HCT116 (cell line): ENCODE measurements around the gene RNF227. TPM values are rescaled to one million over a fixed set of nuclear protein-coding genes. Genes with fewer than 3 reads are reported as not detected.

Source experiments
- ATAC-seq: fragments of 200-7000 bp; cut with Tn5 transposase; 2 replicates; pipeline ENCODE4 v1.9.1; 2020; ENCODE audit warnings: mild to moderate bottlenecking, moderate library complexity
- BruUV-seq: library from RNA; stranded (reverse); fragments of 400-500 nt; replicated peaks from 2 replicates; lab custom pipeline; 2021; lab: Mats Ljungman, UMichigan
- CTCF ChIA-PET: fragments of 300-600 bp; sonication (Branson Sonifier 250); formaldehyde crosslinking; loops from one replicate; lab custom pipeline; 2021; ENCODE audit warnings: antibody characterized with exemption; lab: Charles Lee
- POLR2A ChIA-PET: fragments of 300-600, 350-600 bp; sonication (Branson Sonifier 250); formaldehyde crosslinking; loops from one replicate; lab custom pipeline; 2021; ENCODE audit warnings: antibody characterized with exemption; lab: Charles Lee
- RAD21 ChIA-PET, 2 experiments: fragments of 300-600 bp; sonication (Branson Sonifier 250); formaldehyde crosslinking; loops; one replicate each; lab custom pipeline; 2023; ENCODE audit warnings: low total read pairs in 2 of 2; ENCODE audit not compliant: uncharacterized antibody in 2 of 2, unreplicated experiment in 2 of 2, low non-redundant PET in 1 of 2; lab: Charles Lee
- DNase-seq: peaks from one replicate; pipeline ENCODE4 v3.0.0-alpha.2; 2010; ENCODE audit warnings: low read depth, low spot score
- H2AFZ ChIP-seq: fragments of 200-600 bp; shearing (Covaris generic), sonication (generic); 2 replicates; pipeline ENCODE4 v1.6.1; 2017; ENCODE audit warnings: low read depth, mixed run types, mixed read lengths, antibody characterized with exemption, low read length; ENCODE audit not compliant: poor library complexity, severe bottlenecking
- H3K27ac ChIP-seq: 2 replicates; pipeline ENCODE4 v1.5.1; 2012; ENCODE audit warnings: low read depth, low read length
- H3K27me3 ChIP-seq: fragments of 200-600 bp; sonication (generic); 2 replicates; pipeline ENCODE4 v1.6.1; 2016; ENCODE audit warnings: mixed run types, low read length, mixed read lengths; ENCODE audit not compliant: insufficient read depth
- H3K36me3 ChIP-seq, 2 experiments: fragments of 200-500 bp in 1 of 2; fragments of 200-600 bp in 1 of 2; sonication (Bioruptor generic) in 1 of 2; sonication (generic) in 1 of 2; 2 replicates each; pipeline versions ENCODE4 v1.5.1 to v1.6.1; 2014 to 2016; ENCODE audit warnings: low read length in 2 of 2, inconsistent platforms in 1 of 2, mixed read lengths in 1 of 2, mixed run types in 1 of 2; ENCODE audit not compliant: insufficient read depth in 2 of 2, control insufficient read depth in 1 of 2
- H3K4me1 ChIP-seq, 2 experiments: fragments of 200-600 bp in 1 of 2; sonication (generic) in 1 of 2; 2 replicates each; pipeline versions ENCODE4 v1.5.1 to v1.6.1; 2012 to 2017; ENCODE audit warnings: low read length in 2 of 2, inconsistent platforms in 1 of 2, mild to moderate bottlenecking in 1 of 2, mixed read lengths in 1 of 2, mixed run types in 1 of 2, moderate library complexity in 1 of 2; ENCODE audit not compliant: insufficient read depth in 2 of 2, control insufficient read depth in 1 of 2
- H3K4me2 ChIP-seq: fragments of 200-600 bp; sonication (generic); 2 replicates; pipeline ENCODE4 v1.6.1; 2017; ENCODE audit warnings: mixed run types, low read length, mixed read lengths
- H3K4me3 ChIP-seq, 2 experiments: fragments of 200-600 bp in 1 of 2; sonication (generic) in 1 of 2; replicated peaks in 1 of 2; 2 replicates each; pipeline ENCODE4 v1.5.1; 2011 to 2016; ENCODE audit warnings: low read length in 2 of 2, control low read depth in 1 of 2, low read depth in 1 of 2, mild to moderate bottlenecking in 1 of 2, mixed read lengths in 1 of 2, mixed run types in 1 of 2
- H3K79me2 ChIP-seq: fragments of 200-600 bp; sonication (generic); 2 replicates; pipeline ENCODE4 v1.6.1; 2017; ENCODE audit warnings: mild to moderate bottlenecking, mixed run types, low read length, moderate library complexity, mixed read lengths; ENCODE audit not compliant: insufficient read depth
- H3K9ac ChIP-seq: fragments of 200-600 bp; sonication (generic); 2 replicates; pipeline ENCODE4 v1.6.1; 2016; ENCODE audit warnings: low read length, mixed read lengths
- H3K9me2 ChIP-seq: fragments of 200-600 bp; sonication (generic), shearing (Covaris generic); 2 replicates; pipeline ENCODE4 v1.6.1; 2017; ENCODE audit warnings: mixed run types, mild to moderate bottlenecking, moderate library complexity; ENCODE audit not compliant: insufficient read depth
- H3K9me3 ChIP-seq, 2 experiments: fragments of 200-500 bp in 1 of 2; fragments of 200-600 bp in 1 of 2; sonication (Bioruptor generic) in 1 of 2; sonication (generic) in 1 of 2; 2 replicates each; pipeline ENCODE4 v1.6.1; 2014 to 2017; ENCODE audit warnings: low read length in 2 of 2, mixed read lengths in 2 of 2, inconsistent platforms in 1 of 2, low read depth in 1 of 2, mild to moderate bottlenecking in 1 of 2, mixed run types in 1 of 2, moderate library complexity in 1 of 2; ENCODE audit not compliant: control insufficient read depth in 1 of 2, insufficient read depth in 1 of 2
- H4K20me1 ChIP-seq: fragments of 200-600 bp; sonication (generic), shearing (Covaris generic); 2 replicates; pipeline ENCODE4 v1.6.1; 2017; ENCODE audit warnings: mixed run types, mild to moderate bottlenecking, moderate library complexity; ENCODE audit not compliant: insufficient read depth
- ATF3 ChIP-seq: IDR thresholded peaks from 2 replicates; pipeline ENCODE4 v1.6.1; 2012
- CBX3 ChIP-seq: IDR thresholded peaks from 2 replicates; pipeline ENCODE4 v1.6.1; 2012; ENCODE audit warnings: low read depth
- CEBPB ChIP-seq: IDR thresholded peaks from 2 replicates; pipeline ENCODE4 v1.6.1; 2012; ENCODE audit warnings: low read depth
- EGR1 ChIP-seq: IDR thresholded peaks from 2 replicates; pipeline ENCODE4 v1.6.1; 2012; ENCODE audit warnings: low read depth
- ELF1 ChIP-seq: IDR thresholded peaks from 2 replicates; pipeline ENCODE4 v1.6.1; 2012; ENCODE audit warnings: low read depth, borderline replicate concordance
- EZH2phosphoT487 ChIP-seq: fragments of 200-600 bp; IDR thresholded peaks from 2 replicates; pipeline ENCODE4 v1.6.1; 2018; ENCODE audit warnings: antibody characterized with exemption, borderline replicate concordance
- FOSL1 ChIP-seq: IDR thresholded peaks from 2 replicates; pipeline ENCODE4 v1.6.1; 2012; ENCODE audit warnings: low read depth
- JUND ChIP-seq: IDR thresholded peaks from 2 replicates; pipeline ENCODE4 v1.6.1; 2012
- POLR2A ChIP-seq: IDR thresholded peaks from 2 replicates; pipeline ENCODE4 v1.7.0; 2011; ENCODE audit warnings: borderline replicate concordance; ENCODE audit not compliant: insufficient read depth, insufficient read length; ENCODE audit errors: extremely low read depth
- SRF ChIP-seq: IDR thresholded peaks from 2 replicates; pipeline ENCODE4 v1.6.1; 2012; ENCODE audit warnings: low read depth
- TCF7L2 ChIP-seq: IDR thresholded peaks from 2 replicates; pipeline ENCODE4 v1.7.0; 2011; ENCODE audit warnings: borderline replicate concordance, inconsistent platforms; ENCODE audit not compliant: insufficient read depth, insufficient read length; ENCODE audit errors: extremely low read depth
- YY1 ChIP-seq: IDR thresholded peaks from 2 replicates; pipeline ENCODE4 v1.6.1; 2011; ENCODE audit warnings: low read length, low read depth, moderate library complexity, mild to moderate bottlenecking; ENCODE audit not compliant: insufficient replicate concordance; ENCODE audit errors: extremely low read depth
- ZBTB33 ChIP-seq: IDR thresholded peaks from 2 replicates; pipeline ENCODE4 v1.6.1; 2011; ENCODE audit warnings: mild to moderate bottlenecking, low read length, moderate library complexity; ENCODE audit not compliant: insufficient replicate concordance; ENCODE audit errors: extremely low read depth
- intact Hi-C: fragments of 100-400 bp; cut with micrococcal nuclease; formaldehyde crosslinking; loops from 2 replicates; pipeline ENCODE4 v1.10.0; 2022
- total RNA-seq: library from RNA; stranded (reverse); gene quantifications from one replicate; pipeline ENCODE4 v1.2.1, GENCODE V29; 2021; ENCODE audit not compliant: unreplicated experiment

Gene RNF227
- total RNA-seq, 1 experiment from 2014 or later: 0.74 TPM

GRCh38 chr17:7910281-7910680, 5.8 kb downstream of the RNF227 start:
- no TSS peak for BruUV-seq
- H4K20me1 ChIP-seq: no peaks in the 10 kb centered on the region
- no peak for DNase-seq
- no peaks in the 10 kb centered on the region for H3K9me3 ChIP-seq
- TF ChIP-seq EZH2phosphoT487: no peak
- TF ChIP-seq ELF1: no peak
- no peak for TF ChIP-seq CBX3
- no peak for TF ChIP-seq ZBTB33
- no peak for TF ChIP-seq YY1
- no peak for TF ChIP-seq SRF
- TF ChIP-seq POLR2A: no peak
- no peak for TF ChIP-seq EGR1
- TF ChIP-seq FOSL1: no peak
- no peak for TF ChIP-seq JUND
- no peak for TF ChIP-seq CEBPB
- no peak for TF ChIP-seq ATF3
- TF ChIP-seq TCF7L2: no peak
- H3K9me2 ChIP-seq: no peaks in the 10 kb centered on the region
- H3K27ac ChIP-seq: no peak overlapping the region
- H3K79me2 ChIP-seq: no peaks in the 10 kb centered on the region
- ChIA-PET CTCF (no interaction called here), RAD21 (no interaction called here), POLR2A (no interaction called here)
- no peak overlapping the region for H3K4me2 ChIP-seq
- intact Hi-C loops: loop anchor here (5.0 kb wide), 1 partner anchor 88 kb away; no protein-coding TSS in a partner anchor
- H2AFZ ChIP-seq: no peak overlapping the region
- H3K9ac ChIP-seq: no peak overlapping the region
- H3K36me3 ChIP-seq: peaks cover 10 to 21% of the 10 kb centered on the region in 2 experiments; a peak in 3 of 4 replicates
- ATAC-seq: no peak
- no peak overlapping the region for H3K4me3 ChIP-seq
- H3K4me1 ChIP-seq: peaks cover 1 to 13% of the 10 kb centered on the region in 2 experiments; a peak in 3 of 4 replicates
- no peaks in the 10 kb centered on the region for H3K27me3 ChIP-seq
